GM19324 (cell line): ENCODE data around the gene CASQ2.

Source experiments
- ATAC-seq: cut with Tn5 transposase; IDR thresholded peaks from one replicate; pipeline ENCODE4 v1.9.1; 2021; ENCODE audit warnings: mild to moderate bottlenecking, moderate library complexity; ENCODE audit not compliant: unreplicated experiment, low FRiP score

CASQ2 gene

GRCh38 chr1:115768549-115768948, at the start of gene CASQ2:
Gene CASQ2, minus strand, starts transcription at chr1:115768714. Its CDS starts 173 bp downstream, at chr1:115768541.
- ATAC-seq = no peak

DNA sequence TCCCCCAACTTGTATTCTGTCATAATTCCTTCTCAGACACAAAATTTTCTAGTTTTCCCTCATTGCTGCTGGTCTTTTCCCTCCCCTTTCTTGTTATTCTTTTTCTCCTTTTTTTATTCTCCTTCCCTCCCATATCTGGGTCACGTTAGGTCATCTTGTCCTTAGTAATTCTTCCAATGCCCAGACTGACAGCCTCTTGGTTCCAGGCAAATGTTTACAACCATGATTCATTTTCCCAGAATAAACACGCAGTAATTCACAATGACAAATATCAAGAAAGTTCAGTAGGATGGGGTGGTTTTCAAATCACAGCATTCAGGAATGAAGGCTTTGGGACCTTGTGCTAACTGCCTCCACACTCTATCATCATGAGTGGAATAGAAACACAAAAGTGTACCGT, 47.2 kb upstream of the CASQ2 start:
- no peak for ATAC-seq

- no peak for ATAC-seq
Measured at GRCh38 chr1:115814685-115815398, 46.3 kb upstream of the CASQ2 start.

DNA sequence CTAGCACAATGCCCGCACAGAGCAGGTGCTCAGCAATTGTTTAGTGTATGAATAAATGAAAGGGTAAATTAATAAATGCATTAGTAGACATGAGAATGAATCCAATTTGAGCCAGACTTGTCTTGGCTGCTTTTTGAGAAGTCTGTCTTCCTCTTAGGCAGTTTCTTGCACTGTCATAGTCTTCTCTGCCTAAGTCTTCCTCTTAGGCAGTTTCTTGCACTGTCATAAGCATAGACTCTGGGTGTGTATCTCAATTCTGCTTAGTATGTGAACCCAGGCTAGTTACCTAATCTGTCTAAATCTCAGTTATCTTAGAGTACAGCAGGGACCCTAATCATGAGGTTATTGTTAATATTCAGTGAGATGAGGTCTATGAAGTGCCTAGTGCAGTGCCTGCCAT, 45.2 kb upstream of the CASQ2 start:
- no peak for ATAC-seq

DNA sequence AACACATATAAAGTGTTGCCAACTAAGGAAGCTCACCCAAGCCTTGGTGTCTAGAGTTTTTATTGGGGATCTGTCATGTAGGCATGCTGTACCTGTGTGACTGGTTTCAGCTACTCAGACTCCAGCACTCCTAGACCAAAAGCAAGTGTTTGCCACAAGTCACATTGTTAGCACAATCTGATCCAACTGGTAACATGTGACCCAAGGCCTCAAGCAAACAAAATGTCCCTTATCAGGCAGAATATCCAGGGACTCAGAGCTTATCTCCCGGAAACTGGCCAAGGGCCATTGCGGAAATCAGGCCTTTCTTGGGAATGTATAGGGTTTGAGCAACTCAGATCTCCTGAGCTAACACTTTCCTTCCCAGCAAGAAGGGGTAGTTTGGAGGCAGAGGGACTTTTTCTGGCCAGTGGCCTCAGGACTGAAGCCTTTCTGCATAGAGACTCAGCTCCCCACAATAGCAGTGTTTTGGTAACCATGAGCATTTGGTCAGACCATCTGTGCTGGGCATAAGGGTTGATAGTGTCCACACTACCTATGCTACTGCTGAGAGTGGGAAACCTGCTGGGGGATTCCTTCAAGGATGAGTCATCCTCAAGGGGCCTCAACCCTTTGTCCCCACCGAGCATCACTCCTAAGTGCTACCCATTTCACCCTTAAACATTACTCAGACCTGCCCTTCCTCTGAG, 42.8 kb upstream of the CASQ2 start:
- ATAC-seq = no peak

DNA sequence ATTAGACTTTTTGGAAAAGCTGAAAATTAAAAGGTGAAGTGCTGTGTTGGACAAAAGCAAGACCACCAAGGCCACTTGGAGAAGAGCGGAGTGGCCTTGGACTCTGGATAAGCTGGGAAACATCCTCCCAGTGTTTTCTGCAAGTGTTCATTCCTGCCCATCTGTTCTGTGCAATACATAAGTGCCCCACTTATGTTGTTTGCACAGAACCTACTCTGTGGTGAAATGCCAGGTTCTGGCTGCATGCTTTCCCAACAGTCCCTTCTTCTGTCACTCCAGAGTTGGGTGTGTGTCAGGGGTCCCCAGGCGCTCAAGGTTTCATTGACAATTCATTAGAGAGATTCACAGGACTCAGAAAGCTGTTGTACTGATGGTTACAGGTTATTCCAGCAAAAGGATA, 42.1 kb upstream of the CASQ2 start:
- no peak for ATAC-seq

- ATAC-seq = no peak
Measured at GRCh38 chr1:115809847-115810246, 41.3 kb upstream of the CASQ2 start.

DNA sequence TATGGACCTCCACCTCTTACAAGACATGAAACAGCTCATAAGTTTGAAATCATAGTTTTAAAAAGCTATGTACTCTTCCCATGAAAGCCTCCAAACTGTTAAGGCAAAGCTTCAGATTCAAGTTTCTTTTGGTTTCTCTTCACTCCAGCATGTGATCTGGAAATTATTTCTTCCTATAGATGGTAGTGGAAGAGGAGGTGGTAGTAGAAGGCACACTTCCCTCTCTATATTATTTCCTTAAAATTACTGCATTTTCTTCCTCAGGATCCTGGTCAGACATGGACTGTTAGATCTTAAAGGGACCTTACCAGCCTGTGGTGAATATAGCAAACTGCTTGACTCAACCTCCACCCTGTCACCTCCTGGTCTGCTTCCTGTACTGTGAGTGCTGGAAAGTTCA, 40.6 kb upstream of the CASQ2 start:
- ATAC-seq = no peak

GRCh38 chr1:115807723-115808122, 39.2 kb upstream of the CASQ2 start:
- ATAC-seq = peak; percentile 62

DNA sequence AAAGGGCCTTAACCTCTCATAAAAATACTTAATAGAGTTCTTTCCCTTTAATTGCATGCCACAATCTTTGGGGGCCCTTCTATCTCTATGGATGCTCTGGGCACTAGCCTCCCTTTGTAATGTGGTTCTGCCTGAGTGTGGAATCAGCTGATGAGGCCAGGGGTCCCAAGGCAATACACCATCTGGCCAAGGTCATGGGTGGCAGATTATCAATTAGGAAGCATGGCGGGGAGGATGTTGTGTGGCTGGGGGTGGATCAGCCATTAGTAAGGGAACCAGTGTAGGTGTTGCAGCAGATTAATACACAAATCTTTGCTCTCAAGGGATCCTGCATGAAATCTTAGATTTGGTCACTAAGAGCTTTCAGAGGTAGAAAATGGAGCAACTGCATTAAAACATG, 37.1 kb upstream of the CASQ2 start:
- no peak for ATAC-seq

GRCh38 chr1:115802416-115802815, 33.9 kb upstream of the CASQ2 start:
- ATAC-seq = no peak

DNA sequence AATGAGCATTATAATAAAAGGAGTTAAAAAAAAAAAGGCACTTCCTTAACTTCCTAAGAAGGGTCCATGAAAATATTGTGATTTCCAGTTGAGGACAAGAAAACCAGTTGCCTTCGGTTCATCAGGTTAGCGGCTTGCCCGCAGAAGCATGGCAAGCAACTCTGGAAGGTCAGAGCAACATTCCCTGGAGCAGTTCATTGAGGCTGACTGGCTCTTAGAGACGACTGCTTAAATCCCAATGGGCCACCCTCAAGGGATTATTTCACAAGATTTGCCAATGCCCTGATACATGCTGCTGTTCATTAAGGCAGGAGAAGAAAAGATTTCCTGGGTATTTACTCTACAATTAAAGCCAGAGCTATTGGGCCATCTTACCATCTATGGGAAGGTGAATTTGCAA, 29.0 kb upstream of the CASQ2 start:
- no peak for ATAC-seq

GRCh38 chr1:115796897-115797296, 28.4 kb upstream of the CASQ2 start:
- no peak for ATAC-seq

GRCh38 chr1:115796036-115796435, 27.5 kb upstream of the CASQ2 start:
- ATAC-seq = no peak

GRCh38 chr1:115794976-115795639, 26.6 kb upstream of the CASQ2 start:
- no peak for ATAC-seq

GRCh38 chr1:115793162-115793561, 24.6 kb upstream of the CASQ2 start:
- ATAC-seq = no peak

- no peak for ATAC-seq
Measured at GRCh38 chr1:115791816-115792215, 23.3 kb upstream of the CASQ2 start.

DNA sequence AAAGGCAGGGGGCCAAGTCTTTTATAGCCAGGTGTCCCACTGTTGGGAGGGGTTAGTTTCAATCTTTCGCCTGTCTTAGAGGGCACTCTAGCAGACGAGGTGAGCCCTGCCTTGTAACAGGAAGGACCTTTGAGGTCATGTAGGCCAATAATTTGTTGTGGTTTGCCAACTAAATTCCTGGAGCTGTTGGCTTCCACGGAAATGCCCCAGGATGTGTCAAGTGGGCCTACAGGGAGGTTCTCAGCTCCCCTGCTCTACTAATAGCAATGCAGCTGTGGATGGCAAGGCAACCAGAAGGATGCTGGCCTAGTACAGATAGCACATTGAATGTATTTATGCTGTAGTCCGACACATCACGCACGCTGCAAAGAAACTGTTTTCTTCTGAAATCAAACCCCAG, 22.3 kb upstream of the CASQ2 start:
- no peak for ATAC-seq

GRCh38 chr1:115790356-115790755, 21.8 kb upstream of the CASQ2 start:
- ATAC-seq = no peak

GRCh38 chr1:115783311-115783710, 14.8 kb upstream of the CASQ2 start:
- no peak for ATAC-seq

GRCh38 chr1:115782571-115783281, 14.2 kb upstream of the CASQ2 start:
- no peak for ATAC-seq
